HTERT RPE-1 (cell line): ENCODE results near the gene SLC10A1.

Source experiments
- in situ Hi-C: fragments of 300-500 bp; cut with MboI; formaldehyde crosslinking; loops from 4 replicates; pipeline ENCODE4 v1.14.3; 2020; ENCODE audit warnings: low sequenced_read_pairs

Gene SLC10A1

DNA sequence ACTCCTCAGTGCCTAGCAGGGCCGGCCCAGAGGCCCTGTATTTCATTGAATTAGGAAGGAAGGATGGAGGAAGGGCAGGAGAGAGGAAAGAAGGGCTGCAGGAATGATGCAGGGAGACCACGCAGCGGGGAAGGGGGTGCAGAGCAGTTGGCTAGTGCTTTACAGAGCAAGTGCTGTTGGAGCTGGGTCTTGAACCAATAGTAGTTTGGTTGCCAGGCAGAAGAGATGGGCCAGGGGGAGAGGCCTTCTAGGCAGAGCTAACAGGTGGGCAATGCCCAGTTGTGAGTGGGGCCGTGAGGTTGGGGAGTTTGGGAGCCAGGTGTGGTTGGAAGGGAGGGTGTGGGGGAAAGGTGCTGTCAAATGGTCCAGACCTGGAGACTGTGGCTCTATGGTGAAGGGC lies 69.2 kb downstream of the SLC10A1 start:
- in situ Hi-C loops = loop anchor here (25.0 kb wide), 1 partner anchor 141 kb away; no protein-coding TSS in a partner anchor

DNA sequence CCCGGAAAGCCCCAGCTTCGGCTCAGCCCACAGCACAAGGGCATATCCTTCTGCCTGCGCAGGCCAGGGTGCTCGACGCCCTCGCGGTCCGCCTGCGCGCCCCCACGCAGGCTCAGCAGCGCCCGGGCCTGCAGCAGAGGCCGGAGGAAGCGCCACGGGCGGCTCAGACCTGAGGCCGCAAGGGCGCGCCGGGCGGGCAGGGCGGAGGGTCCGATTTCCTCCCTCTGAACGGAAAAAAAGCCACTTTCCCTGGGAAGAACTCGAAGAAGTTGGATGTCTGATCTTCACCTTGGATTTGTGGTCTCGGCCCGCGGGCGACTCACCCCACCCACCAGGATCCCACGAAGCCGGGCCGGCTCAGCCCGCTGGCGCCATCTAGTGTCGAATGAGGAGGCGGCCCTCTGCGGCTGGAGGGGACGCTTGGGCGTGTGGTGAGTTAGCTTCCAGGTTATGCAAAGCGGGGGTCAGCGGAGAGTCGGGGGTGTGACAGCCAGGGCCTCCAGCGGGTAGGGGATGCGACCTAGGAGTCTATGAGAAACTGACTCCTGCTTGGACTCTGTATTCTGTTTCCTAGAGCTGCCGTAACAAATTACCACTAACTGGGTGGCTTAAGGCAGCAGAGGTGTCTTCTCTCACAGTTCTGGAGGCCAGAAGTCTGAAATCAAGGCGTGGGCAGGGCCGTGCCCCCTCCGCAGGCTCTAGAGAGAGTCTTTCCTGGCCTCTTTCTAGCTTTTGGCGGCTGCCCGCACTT lies 70.1 kb downstream of the SLC10A1 start:
- in situ Hi-C loops = loop anchor here (25.0 kb wide), 1 partner anchor 140 kb away; no protein-coding TSS in a partner anchor
